GM18505 (cell line): ENCODE results near the gene DERL3.

ENCODE experiments used
- ATAC-seq: cut with Tn5 transposase; IDR thresholded peaks from one replicate; pipeline ENCODE4 v1.9.1; 2021; ENCODE audit not compliant: unreplicated experiment
- POLR2A ChIP-seq: IDR thresholded peaks from 4 replicates; pipeline ENCODE4 v1.6.1; 2011; ENCODE audit warnings: borderline replicate concordance; ENCODE audit not compliant: insufficient read depth, insufficient read length; ENCODE audit errors: extremely low read depth

The DERL3 gene

DNA sequence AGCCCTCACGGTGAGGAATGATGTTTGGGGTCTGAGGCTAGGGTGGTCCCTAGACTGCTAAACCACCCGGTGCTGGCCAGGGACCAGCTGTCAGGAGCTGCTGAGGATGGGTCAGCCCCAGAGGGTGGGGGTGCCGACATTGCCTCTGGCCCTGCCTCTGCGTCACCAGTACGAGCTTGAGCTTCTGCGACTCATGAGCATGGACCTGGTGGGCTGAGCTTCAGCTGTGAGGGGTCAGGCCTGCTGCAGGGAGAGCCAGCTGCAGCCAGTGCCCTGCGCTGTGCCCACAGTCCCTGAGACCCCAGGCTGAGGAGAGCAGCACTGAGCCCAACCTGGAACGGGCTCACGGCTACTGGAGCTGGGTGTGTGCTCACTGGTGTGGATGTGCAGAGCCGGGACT is 7.0 kb downstream of the DERL3 start:
- ATAC-seq: no peak

DNA sequence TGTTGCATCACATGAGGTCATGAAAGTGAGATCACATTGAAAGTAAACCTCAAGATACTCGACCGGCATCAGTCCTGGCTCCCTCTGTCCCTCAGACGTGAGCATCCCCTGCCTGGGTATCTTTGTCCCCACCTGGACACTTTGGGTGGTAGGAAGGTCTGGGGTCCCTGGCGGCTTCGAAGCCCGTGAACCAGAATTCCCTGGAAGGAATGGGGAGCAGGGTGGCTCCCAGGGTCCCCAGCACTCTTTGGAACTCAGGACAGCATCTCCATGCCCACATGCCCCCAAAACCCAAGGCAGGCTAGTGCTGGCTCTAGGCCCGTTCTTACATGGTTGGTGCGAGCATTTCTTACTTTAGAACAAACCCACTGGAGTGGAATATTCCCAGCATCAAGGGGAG is 7.5 kb downstream of the DERL3 start:
- ATAC-seq: no peak
- no peak for TF ChIP-seq POLR2A

More for the DNA sequence above, 7.0 kb downstream of the DERL3 start:
- TF ChIP-seq POLR2A: no peak

DNA sequence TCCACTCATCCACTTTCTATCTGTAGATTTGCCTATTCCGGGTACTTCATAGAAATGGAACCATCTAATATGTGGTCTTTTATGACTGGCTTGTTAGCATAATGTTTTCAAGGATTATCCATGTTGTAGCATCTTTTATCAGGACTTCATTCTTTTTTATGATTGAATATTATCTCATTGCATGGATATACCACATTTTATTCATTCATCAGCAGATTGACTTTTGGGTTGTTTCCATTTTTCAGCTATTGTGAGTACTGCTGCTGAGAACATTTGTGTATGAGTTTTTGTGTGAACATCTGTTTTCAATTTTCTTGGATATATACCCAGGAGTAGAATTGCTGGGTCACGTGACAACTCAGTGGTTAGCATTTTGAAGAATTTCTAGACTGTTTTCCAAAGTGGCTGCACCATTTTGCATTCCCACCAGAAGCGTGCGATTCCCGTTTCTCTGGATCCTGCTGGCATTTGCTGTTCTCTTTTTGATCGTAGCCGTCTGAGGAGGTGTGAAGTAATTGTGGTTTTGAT is 8.9 kb downstream of the DERL3 start:
- TF ChIP-seq POLR2A: no peak
- ATAC-seq: no peak

DNA sequence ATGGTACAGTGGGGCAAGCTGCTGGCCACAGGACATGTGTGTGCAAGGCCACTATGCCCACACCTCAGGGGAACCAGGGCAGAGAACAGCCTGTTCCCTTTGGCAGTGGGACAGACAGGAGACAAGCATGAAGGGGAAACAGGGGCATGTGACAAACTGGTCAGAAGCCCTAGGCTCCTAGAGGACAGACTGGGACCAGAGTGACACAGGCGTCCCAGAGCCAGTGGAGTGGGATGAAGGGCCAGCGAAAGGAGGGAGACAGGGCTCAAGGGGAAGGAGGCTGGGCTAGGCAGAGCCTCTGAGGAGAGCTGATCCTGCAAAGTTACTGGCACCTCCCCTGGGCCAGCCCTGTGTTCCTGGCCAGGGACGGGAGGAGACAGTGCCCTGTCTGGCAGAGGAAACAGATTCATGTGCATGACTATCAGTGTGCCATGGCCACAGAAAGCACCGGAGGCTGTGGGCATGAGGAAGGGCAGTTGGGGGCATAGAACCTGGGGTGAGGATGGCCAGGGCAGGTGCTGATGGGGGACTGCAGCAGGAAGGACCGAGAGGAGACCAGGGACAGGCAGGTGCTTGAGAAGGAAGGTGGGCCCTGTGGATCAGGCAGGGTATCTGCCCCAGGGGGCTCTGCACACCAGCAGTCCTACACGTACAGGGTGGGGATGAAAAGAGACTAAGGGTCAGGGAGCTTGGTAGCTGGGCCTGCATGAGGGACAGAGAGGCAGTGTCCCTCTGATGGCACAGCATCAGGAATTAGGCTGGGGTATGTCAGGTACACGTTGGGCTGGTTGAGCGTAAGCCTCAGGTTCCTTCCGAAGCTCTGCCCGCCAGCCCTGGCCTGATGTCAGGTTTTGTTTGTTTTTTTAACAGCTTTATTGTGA is 9.8 kb downstream of the DERL3 start:
- no peak for ATAC-seq
- TF ChIP-seq POLR2A: no peak

DNA sequence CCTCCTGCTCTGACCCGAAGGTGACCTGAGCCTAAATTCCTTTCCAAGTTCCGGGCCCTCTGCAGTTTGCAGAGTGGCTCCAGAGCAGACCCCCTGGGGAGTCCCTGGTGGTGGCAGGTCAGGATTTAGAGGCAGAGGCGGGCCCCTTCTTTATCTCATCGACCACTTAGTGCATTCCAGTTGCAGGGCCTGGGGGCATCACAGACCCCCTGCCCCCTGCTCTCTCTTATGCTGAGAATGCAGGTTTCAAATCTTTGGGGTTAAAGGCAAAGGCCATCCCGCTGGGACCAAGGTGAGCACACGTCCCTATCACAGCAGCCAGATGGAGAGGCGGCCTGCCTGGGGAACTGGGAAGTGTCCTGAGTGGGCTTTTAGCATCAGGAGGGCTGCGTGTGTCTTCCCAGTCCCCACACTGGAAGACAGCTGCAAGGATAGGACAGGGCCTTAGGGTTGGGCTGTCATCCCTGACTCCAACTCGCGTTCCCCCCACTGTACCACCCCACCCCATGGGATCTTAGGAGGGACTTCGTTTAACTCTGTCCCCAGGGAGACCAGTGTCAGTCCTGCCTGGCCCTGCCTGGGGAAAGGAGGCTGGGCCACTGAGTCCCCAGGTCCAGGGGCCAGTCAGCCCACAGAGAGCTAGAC is 11.3 kb downstream of the DERL3 start:
- TF ChIP-seq POLR2A: no peak
- ATAC-seq: no peak

DNA sequence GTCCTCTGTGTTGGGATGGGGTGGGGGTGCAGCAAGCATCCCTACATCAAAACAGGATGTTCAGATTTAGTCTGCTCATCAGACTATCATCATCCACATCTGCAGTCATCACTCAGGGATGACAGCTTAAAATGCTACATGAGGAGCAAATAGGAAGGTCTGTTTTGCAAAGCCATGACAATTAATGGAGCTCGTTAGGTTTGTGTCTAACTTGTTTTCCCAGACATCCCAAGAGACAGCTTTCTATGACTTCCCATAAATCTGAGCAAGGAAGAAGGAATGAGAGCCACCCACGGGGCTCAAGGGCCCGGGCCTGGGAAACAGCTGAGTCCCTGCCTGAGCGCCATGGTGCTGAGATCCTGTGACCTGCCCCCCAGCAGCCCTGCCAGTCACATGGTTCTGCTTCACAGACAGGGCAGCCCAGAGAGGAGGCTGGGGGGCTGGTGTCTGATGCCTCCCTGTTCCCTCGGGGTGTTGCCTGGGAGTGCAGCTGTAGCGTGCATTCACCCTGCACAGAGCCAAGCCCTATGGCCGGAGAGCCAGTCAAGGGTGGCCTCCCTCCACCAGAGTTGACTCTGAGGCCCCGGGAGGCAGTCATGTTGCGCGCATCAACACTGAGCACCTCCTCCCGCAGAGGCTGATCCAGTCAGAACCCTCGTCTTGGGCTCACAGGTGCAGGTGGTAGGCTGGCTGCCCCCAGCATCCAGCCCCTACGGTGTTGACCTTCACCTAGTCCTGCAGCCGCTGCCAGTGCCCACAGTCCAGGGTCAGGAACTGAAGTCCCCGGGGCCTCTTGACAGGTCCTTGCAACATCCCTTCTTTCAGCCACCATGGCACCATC is 12.1 kb downstream of the DERL3 start:
- ATAC-seq: no peak
- no peak for TF ChIP-seq POLR2A

DNA sequence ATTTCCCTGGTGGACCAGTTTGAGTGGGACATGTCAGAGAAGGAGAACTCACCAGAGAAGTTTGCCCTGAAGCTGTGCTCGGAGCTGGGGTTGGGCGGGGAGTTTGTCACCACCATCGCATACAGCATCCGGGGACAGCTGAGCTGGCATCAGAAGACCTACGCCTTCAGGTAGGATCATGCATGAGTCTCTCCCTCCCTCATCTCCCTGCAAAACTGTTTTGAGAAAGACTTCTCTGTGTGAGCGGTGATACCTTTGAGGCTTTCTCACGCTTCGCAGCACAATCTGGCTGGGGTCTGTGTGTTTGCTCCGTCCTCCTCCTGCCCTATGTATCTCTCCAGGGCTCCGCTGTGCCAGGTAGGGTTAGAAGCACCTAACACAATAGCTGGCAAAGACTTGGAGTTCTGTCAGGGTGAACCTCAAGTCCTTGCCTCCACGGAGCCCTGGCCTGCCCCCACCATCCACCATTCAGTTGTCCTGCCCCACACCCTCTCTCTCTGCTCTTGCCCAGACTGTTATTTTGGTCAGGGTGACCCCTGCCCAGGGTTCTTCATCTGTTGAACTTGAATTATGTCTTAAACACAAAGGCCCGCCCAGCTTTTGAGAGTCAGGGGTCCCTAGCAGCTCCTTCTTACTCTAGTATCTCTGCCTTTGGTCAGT is 13.4 kb downstream of the DERL3 start:
- ATAC-seq: no peak
- TF ChIP-seq POLR2A: no peak

DNA sequence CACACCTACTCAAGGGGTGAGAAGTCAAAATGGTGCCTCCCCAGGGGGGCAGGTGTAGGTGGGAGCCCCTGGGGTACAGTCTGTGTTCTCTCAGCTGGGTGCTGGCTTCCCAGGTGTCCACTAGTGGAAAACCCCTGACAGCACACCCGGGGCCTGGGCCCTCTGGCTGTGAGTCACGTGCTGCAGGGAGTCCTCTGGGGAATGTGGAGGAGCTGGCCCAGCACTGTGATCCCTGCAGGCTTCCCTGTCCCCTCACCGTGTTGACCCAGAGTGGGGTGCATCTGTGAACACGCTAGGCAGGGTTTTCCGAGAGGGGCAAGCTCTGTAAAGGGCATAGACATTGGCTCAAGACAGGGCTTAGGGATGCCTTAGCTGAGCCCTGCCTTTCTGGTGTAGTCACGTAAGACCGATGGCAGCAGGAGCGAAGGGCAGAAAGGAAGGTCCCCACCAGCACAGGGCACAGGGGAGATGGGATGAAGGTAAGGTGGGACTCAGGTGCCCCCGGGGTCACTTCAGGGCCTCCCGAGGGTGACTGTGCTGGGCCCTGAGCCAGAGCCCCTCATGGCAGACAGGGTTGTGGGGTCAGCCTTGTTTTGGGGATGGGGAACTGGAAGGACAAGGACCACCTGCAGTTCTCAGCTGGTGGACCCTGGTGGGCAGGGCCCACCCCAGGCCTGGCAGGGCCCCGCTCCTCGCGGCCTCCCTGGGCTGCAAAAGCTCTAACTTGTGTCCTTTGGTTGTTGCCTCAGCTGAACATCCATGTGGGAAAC is 14.1 kb downstream of the DERL3 start:
- ATAC-seq: no peak
- no peak for TF ChIP-seq POLR2A

DNA sequence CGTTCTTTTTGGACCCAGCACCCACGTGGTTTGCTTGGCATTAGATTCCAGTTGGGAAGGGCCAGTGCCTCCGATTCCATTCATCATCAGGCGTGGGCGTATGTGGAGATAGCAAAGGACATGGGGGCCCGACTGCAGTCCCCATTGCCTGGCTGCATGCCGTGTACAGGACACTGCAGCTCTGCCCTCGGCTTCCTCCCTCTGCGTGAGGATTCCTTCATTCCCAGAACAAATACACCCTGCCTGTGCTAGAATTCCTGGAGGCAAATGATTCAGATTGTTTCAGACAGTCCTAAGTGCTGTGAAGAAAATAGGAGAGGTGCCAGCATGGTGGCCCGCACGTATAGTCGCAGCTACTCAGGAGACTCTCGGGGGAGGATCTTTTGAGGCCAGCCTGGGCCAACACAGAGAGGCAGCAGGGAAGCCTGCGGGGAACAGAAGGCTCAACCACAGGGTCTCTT is 15.4 kb downstream of the DERL3 start:
- TF ChIP-seq POLR2A: no peak
- no peak for ATAC-seq

DNA sequence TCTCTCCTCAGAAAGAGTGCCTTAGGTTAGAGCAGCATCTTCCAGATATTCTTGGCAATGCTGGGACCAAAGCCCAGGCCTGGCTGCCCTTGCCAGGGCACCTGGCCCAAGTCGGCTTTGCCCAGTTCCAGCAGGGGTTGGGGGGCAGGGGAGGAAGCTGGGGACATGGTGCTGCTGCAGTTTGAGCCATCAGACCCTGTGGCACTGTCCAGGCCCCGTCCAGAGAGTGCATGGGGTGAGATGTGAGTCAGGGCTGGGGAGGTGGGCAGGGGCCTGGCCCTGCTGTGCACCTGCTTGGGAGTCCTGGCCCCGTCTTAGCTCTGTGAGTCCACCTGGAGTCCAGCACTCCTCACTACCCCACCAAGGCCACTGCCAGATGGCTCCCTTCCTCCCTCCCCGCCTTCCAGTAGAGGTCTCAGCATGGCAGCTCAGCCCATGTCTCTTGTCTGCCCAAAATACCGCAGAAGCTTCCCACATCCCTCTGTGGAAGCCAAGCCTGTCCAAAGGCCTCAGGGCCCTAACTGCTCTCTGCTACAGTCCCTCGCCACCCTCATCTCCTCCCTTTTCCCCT is 16.6 kb downstream of the DERL3 start:
- no peak for TF ChIP-seq POLR2A
- ATAC-seq: no peak

DNA sequence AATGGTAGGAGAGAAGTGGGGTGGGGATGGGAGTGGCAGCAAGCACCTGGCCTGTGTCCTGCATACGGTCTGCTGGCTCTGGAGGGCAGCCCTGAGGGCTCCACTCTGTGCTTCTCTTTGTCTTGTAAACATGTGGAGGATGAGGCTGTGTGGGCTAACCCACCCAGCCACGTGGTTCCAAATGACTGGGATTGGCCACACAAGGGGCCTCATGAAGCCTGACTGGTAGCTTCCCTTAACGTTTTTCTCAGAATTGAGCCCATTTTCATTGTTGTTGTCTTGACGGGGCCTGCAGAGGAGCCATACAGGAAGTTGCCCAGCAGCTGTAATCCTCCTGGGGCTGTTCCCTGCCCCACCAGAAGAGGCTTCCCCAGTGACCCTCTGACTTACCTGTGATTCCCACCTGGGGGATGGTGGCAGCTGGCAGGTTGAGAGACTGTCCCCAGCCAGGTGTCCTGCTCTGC is 18.0 kb downstream of the DERL3 start:
- no peak for TF ChIP-seq POLR2A
- ATAC-seq: no peak
